ENCODE results near the gene LYPLAL1. TPM values are rescaled to one million over a fixed set of nuclear protein-coding genes. Genes with fewer than 3 reads are reported as not detected.

LYPLAL1 gene
- polyA plus RNA-seq (ENCODE audit: low read depth in 6 of 6), result 100 to 1,000 TPM in 1 of 6 donors, 10 to 100 TPM in 5; 59.0 to 101 (median 67.6) TPM

- H3K9me3 Mint-ChIP-seq, result no peaks in the 10 kb centered on the region
- ATAC-seq (ENCODE audit: low read depth in 2 of 2), result peak; percentile 87 to 91
- peaks cover 9 to 13% of the 10 kb centered on the region in 2 donors for H3K36me3 Mint-ChIP-seq
- H3K27ac Mint-ChIP-seq, result peak within 1 kb of the TSS; percentile 97 to 99 (median 98)
- DNase-seq, result peak; percentile 90
- H3K27me3 Mint-ChIP-seq, result no peaks in the 10 kb centered on the region
- H3K4me1 Mint-ChIP-seq, result peaks cover 43 to 53% (median 46%) of the 10 kb centered on the region in 3 donors
- peak within 1 kb of the TSS; percentile 91 to 99 (median 96) for H3K4me3 Mint-ChIP-seq
Observed at GRCh38 chr1:219173758-219174459, at the start of gene LYPLAL1. TSS of gene LYPLAL1 (plus strand) at chr1:219173878. CDS start at chr1:219173891, 13 bp downstream.

GRCh38 chr1:219124163-219124562 is 49.5 kb upstream of the LYPLAL1 start:
- no peak overlapping the region for H3K27ac Mint-ChIP-seq
- H3K27me3 Mint-ChIP-seq, result peaks cover 5 to 18% (median 11%) of the 10 kb centered on the region in 3 donors
- H3K4me1 Mint-ChIP-seq, result no peaks in the 10 kb centered on the region
- ATAC-seq (ENCODE audit: low read depth in 2 of 2), result no peak
- H3K36me3 Mint-ChIP-seq, result no peaks in the 10 kb centered on the region
- DNase-seq, result no peak
- no peak overlapping the region for H3K4me3 Mint-ChIP-seq
- H3K9me3 Mint-ChIP-seq, result no peaks in the 10 kb centered on the region

- no peaks in the 10 kb centered on the region for H3K9me3 Mint-ChIP-seq
- no peak for DNase-seq
- no peaks in the 10 kb centered on the region for H3K36me3 Mint-ChIP-seq
- no peaks in the 10 kb centered on the region for H3K4me1 Mint-ChIP-seq
- H3K27ac Mint-ChIP-seq, result no peak overlapping the region
- no peak for ATAC-seq (ENCODE audit: low read depth in 2 of 2)
- H3K27me3 Mint-ChIP-seq, result peaks cover 5 to 23% (median 11%) of the 10 kb centered on the region in 3 donors
- no peak overlapping the region for H3K4me3 Mint-ChIP-seq
Observed at GRCh38 chr1:219125342-219125741, 48.3 kb upstream of the LYPLAL1 start.

GRCh38 chr1:219126377-219126776 is 47.3 kb upstream of the LYPLAL1 start:
- ATAC-seq (ENCODE audit: low read depth in 2 of 2), result no peak
- Mint-ChIP-seq H3K27ac (peak overlapping the region in 1 of 6 donors; percentile 22), H3K4me3 (no peak overlapping the region), H3K4me1 (no peaks in the 10 kb centered on the region), H3K9me3 (no peaks in the 10 kb centered on the region), H3K36me3 (no peaks in the 10 kb centered on the region), H3K27me3 (peaks cover 5 to 23% (median 11%) of the 10 kb centered on the region in 3 donors)
- no peak for DNase-seq

- H3K27me3 Mint-ChIP-seq, result peaks cover 11 to 23% (median 11%) of the 10 kb centered on the region in 3 donors
- H3K27ac Mint-ChIP-seq, result no peak overlapping the region
- H3K4me1 Mint-ChIP-seq, result no peaks in the 10 kb centered on the region
- ATAC-seq (ENCODE audit: low read depth in 2 of 2), result no peak
- DNase-seq, result no peak
- H3K9me3 Mint-ChIP-seq, result peaks cover 0 to 9% (median under 1%) of the 10 kb centered on the region in 7 donors
- H3K4me3 Mint-ChIP-seq, result no peak overlapping the region
- H3K36me3 Mint-ChIP-seq, result peaks cover 0 to 3% of the 10 kb centered on the region in 2 donors
Observed at GRCh38 chr1:219128957-219129356, 44.7 kb upstream of the LYPLAL1 start.

GRCh38 chr1:219130366-219130935 is 43.2 kb upstream of the LYPLAL1 start:
- no peak for ATAC-seq (ENCODE audit: low read depth in 2 of 2)
- DNase-seq, result no peak
- Mint-ChIP-seq H3K27ac (no peak overlapping the region), H3K4me1 (no peaks in the 10 kb centered on the region), H3K4me3 (no peak overlapping the region), H3K36me3 (peaks cover 0 to 9% of the 10 kb centered on the region in 2 donors), H3K27me3 (peaks cover 11 to 23% (median 17%) of the 10 kb centered on the region in 3 donors), H3K9me3 (peaks cover 0 to 20% (median 7%) of the 10 kb centered on the region in 7 donors)

- DNase-seq (no peak), ATAC-seq (ENCODE audit: low read depth in 2 of 2) (no peak)
- Mint-ChIP-seq H3K4me1 (no peaks in the 10 kb centered on the region), H3K27me3 (peaks cover 0 to 18% (median 9%) of the 10 kb centered on the region in 3 donors), H3K27ac (no peak overlapping the region), H3K4me3 (no peak overlapping the region), H3K9me3 (peaks cover 0 to 24% (median 7%) of the 10 kb centered on the region in 7 donors), H3K36me3 (peaks cover 0 to 9% of the 10 kb centered on the region in 2 donors)
Observed at GRCh38 chr1:219132939-219133338, 40.7 kb upstream of the LYPLAL1 start.

GRCh38 chr1:219138747-219139146 is 34.9 kb upstream of the LYPLAL1 start:
- no peak for ATAC-seq (ENCODE audit: low read depth in 2 of 2)
- Mint-ChIP-seq H3K4me1 (no peaks in the 10 kb centered on the region), H3K36me3 (peaks cover 0 to 8% of the 10 kb centered on the region in 2 donors), H3K9me3 (peaks cover 0 to 17% (median 6%) of the 10 kb centered on the region in 7 donors), H3K27me3 (peaks cover 0 to 19% (median 0%) of the 10 kb centered on the region in 3 donors), H3K4me3 (no peak overlapping the region), H3K27ac (no peak overlapping the region)
- DNase-seq, result no peak

GRCh38 chr1:219140303-219140877 is 33.3 kb upstream of the LYPLAL1 start:
- no peak for ATAC-seq (ENCODE audit: low read depth in 2 of 2)
- DNase-seq, result no peak
- no peak overlapping the region for H3K27ac Mint-ChIP-seq
- H3K9me3 Mint-ChIP-seq, result peaks cover 0 to 4% (median under 1%) of the 10 kb centered on the region in 7 donors
- H3K4me3 Mint-ChIP-seq, result no peak overlapping the region
- peaks cover 0 to 11% (median 0%) of the 10 kb centered on the region in 3 donors for H3K27me3 Mint-ChIP-seq
- no peaks in the 10 kb centered on the region for H3K36me3 Mint-ChIP-seq
- H3K4me1 Mint-ChIP-seq, result peaks cover 0 to 8% (median 8%) of the 10 kb centered on the region in 3 donors

- no peak overlapping the region for H3K27ac Mint-ChIP-seq
- no peaks in the 10 kb centered on the region for H3K9me3 Mint-ChIP-seq
- H3K27me3 Mint-ChIP-seq, result peaks cover 0 to 5% (median 4%) of the 10 kb centered on the region in 3 donors
- peaks cover 0 to 8% (median 8%) of the 10 kb centered on the region in 3 donors for H3K4me1 Mint-ChIP-seq
- ATAC-seq (ENCODE audit: low read depth in 2 of 2) (no peak), DNase-seq (no peak)
- no peaks in the 10 kb centered on the region for H3K36me3 Mint-ChIP-seq
- H3K4me3 Mint-ChIP-seq, result no peak overlapping the region
Observed at GRCh38 chr1:219143735-219144134, 29.9 kb upstream of the LYPLAL1 start.

- Mint-ChIP-seq H3K4me3 (no peak overlapping the region), H3K9me3 (no peaks in the 10 kb centered on the region), H3K4me1 (peaks cover 0 to 8% (median 8%) of the 10 kb centered on the region in 3 donors), H3K27me3 (peaks cover 0 to 5% (median 4%) of the 10 kb centered on the region in 3 donors), H3K36me3 (no peaks in the 10 kb centered on the region), H3K27ac (peak overlapping the region in 1 of 6 donors; percentile 47)
- DNase-seq (no peak), ATAC-seq (ENCODE audit: low read depth in 2 of 2) (peak; percentile 52 to 56)
Observed at GRCh38 chr1:219144658-219145315, 28.9 kb upstream of the LYPLAL1 start.

GRCh38 chr1:219147571-219148019 is 26.1 kb upstream of the LYPLAL1 start:
- Mint-ChIP-seq H3K4me1 (peaks cover 0 to 8% (median 8%) of the 10 kb centered on the region in 3 donors), H3K27ac (peak overlapping the region in 1 of 6 donors; percentile 64), H3K27me3 (peaks cover 0 to 4% (median under 1%) of the 10 kb centered on the region in 3 donors), H3K4me3 (no peak overlapping the region), H3K9me3 (no peaks in the 10 kb centered on the region), H3K36me3 (peaks cover 0 to 5% of the 10 kb centered on the region in 2 donors)
- ATAC-seq (ENCODE audit: low read depth in 2 of 2), result no peak
- no peak for DNase-seq

- Mint-ChIP-seq H3K9me3 (no peaks in the 10 kb centered on the region), H3K27me3 (peaks cover 5 to 12% (median 6%) of the 10 kb centered on the region in 3 donors), H3K4me1 (peaks cover 0 to 8% (median 8%) of the 10 kb centered on the region in 3 donors), H3K4me3 (no peak overlapping the region), H3K36me3 (peaks cover 0 to 7% of the 10 kb centered on the region in 2 donors), H3K27ac (no peak overlapping the region)
- no peak for DNase-seq
- no peak for ATAC-seq (ENCODE audit: low read depth in 2 of 2)
Observed at GRCh38 chr1:219149009-219149577, 24.6 kb upstream of the LYPLAL1 start.
